Thyroid gland (tissue), 4 donors: ENCODE measurements around the gene YIPF3.

ENCODE experiments used
- CTCF ChIP-seq, 6 experiments: fragments of 200-600 bp in 3 of 6; fragments of 450-650 bp in 3 of 6; sonication (generic) in 3 of 6; IDR thresholded peaks; one replicate each; pipeline ENCODE4 v1.5.1; 2016 to 2019; ENCODE audit warnings: antibody characterized with exemption in 6 of 6, mild to moderate bottlenecking in 2 of 6, inconsistent platforms in 1 of 6, moderate library complexity in 1 of 6
- POLR2A ChIP-seq, 2 donors: fragments of 450-650 bp; IDR thresholded peaks; one replicate each; pipeline ENCODE4 v1.6.1; 2017; ENCODE audit warnings: antibody characterized with exemption in 2 of 2, mild to moderate bottlenecking in 2 of 2, moderate library complexity in 1 of 2

GRCh38 chr6:43464337-43464736 is 52.4 kb downstream of the YIPF3 start:
- no peak for TF ChIP-seq POLR2A (IDR thresholded peaks at IDR 0.05)
- TF ChIP-seq CTCF (IDR thresholded peaks at IDR 0.05) = no peak
